ENCODE results near the gene CRLF1. TPM values are rescaled to one million over a fixed set of nuclear protein-coding genes. Genes with fewer than 3 reads are reported as not detected.

The CRLF1 gene
- polyA plus RNA-seq, 2 of the 4 experiments (the other 2 are of a cell fraction), result 0.37 to 2.5 TPM

DNA sequence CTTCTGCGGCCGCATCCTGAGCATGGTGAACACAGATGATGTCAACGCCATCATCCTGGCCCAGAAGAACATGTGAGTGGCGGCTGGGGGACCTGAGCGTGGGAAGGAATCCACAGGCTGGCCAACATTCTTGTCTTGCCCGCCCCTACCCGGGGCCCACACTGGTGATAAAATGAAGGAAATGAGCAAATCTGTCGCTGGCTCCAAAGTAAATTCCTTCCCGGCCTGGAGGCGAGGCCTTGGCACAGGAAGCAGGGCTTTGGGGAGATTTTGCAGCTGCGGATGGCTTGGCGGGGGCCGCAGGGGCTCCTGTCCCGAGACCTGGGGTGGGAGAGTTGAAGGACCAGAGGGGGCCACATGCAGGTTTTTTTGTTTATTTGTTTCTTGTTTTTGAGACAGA lies 44.5 kb downstream of the CRLF1 start:
- DNase-seq (ENCODE audit: low read depth in 1 of 2, low spot score in 1 of 2) (no peak), FAIRE-seq (no peak), ATAC-seq (no peak)
- H3K4me1 ChIP-seq, result peaks cover 11% of the 10 kb centered on the region; the same call in 2 of the 3 replicates
- TF ChIP-seq, protein P1, sequence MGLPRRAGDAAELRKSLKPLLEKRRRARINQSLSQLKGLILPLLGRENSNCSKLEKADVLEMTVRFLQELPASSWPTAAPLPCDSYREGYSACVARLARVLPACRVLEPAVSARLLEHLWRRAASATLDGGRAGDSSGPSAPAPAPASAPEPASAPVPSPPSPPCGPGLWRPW (IDR thresholded peaks at IDR 0.05), result no peak
- no peak for TF ChIP-seq RFX5 (IDR thresholded peaks at IDR 0.05)
- H3K27ac ChIP-seq, result no peak overlapping the region
- 90% methylated on average over 10 of the region's 14 CpGs for WGBS (ENCODE audit: missing lambda C conversion rate)
- no peak overlapping the region for H3K4me2 ChIP-seq
- ChIA-PET POLR2A (no interaction called here), CTCF (interaction anchor here (1.0 to 1.9 kb wide), 2 partner anchors 9 to 92 kb away, joined by 3 to 7 read pairs; partner anchors contain the start of gene UBA52)
- no peaks in the 10 kb centered on the region for H3K9me3 ChIP-seq
- no peak overlapping the region for H3K4me3 ChIP-seq

DNA sequence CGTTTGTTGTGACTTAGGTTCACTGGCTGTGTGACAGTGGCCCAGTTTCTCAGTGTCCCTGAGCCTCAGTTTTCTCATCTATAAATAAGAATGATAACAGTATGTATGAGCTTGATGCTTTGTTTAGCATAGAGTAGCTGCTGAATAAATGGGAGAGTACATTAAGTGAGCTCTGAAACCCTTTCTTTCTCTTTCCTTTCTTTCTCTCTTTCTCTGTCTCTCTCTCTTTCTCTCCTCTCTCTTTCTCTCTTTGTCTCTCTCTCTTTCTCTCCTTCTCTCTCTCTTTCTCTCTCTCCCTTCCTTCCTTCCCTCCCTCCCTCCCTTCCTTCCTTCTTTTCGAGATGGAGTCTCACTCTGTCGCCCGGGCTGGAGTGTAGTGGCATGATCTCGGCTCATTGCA lies 46.9 kb downstream of the CRLF1 start:
- no peak for TF ChIP-seq HOXA7 (CRISPR knock-in tag; IDR thresholded peaks at IDR 0.05)
- TF ChIP-seq, protein P1 (IDR thresholded peaks at IDR 0.05), result no peak
- no peak for TF ChIP-seq EP300 (IDR thresholded peaks at IDR 0.05)
- no peak for FAIRE-seq
- DNase-seq (ENCODE audit: low read depth in 1 of 2, low spot score in 1 of 2), result no peak
- peak overlapping the region; percentile 88; the same call in 1 of the 3 replicates for H3K4me2 ChIP-seq
- no peaks in the 10 kb centered on the region for H3K9me3 ChIP-seq
- POLR2A ChIA-PET, result no interaction called here
- CTCF ChIA-PET, result interaction anchor here (1.5 kb wide), 1 partner anchor 29 kb away, joined by 5 read pairs; the partner anchor contains the start of gene REX1BD
- 76% methylated on average over 5 of the region's 5 CpGs for WGBS (ENCODE audit: missing lambda C conversion rate)
- peaks cover 11% of the 10 kb centered on the region; the same call in 2 of the 3 replicates for H3K4me1 ChIP-seq
- H3K27ac ChIP-seq, result no peak overlapping the region
- ATAC-seq, result no peak
- H3K4me3 ChIP-seq, result no peak overlapping the region

DNA sequence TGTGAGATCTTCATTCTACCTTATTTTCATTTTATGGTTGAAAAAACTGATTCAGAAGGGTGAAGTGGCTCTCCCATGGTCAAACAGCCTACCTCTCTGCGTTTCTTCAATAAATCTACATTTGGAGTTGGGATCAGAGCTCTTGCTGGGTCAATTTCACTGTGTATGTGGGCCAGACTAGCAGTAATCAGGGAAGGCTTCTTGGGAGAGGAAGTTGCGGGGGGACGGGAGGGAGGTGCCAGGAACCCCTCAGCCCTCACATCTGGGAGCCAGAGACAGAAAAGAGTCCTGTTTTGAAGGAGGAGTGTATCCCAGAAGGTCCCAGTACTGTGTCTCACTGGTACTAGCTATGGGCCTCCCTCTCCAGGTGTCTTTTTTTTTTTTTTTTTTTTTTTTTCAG lies 48.0 kb downstream of the CRLF1 start:
- TF ChIP-seq ESRRA (IDR thresholded peaks at IDR 0.05; ENCODE audit: borderline replicate concordance, low read length), result no peak
- no peak for TF ChIP-seq EHF (CRISPR knock-in tag; IDR thresholded peaks at IDR 0.05)
- TF ChIP-seq TP53 (CRISPR knock-in tag; IDR thresholded peaks at IDR 0.05), result no peak
- no peak for TF ChIP-seq JUNB (IDR thresholded peaks at IDR 0.05)
- TF ChIP-seq NPAS2 (CRISPR knock-in tag; IDR thresholded peaks at IDR 0.05; ENCODE audit: borderline replicate concordance), result no peak
- no peak for TF ChIP-seq RNF2 (IDR thresholded peaks at IDR 0.05; ENCODE audit: borderline replicate concordance, low read depth)
- TF ChIP-seq, protein P2, sequence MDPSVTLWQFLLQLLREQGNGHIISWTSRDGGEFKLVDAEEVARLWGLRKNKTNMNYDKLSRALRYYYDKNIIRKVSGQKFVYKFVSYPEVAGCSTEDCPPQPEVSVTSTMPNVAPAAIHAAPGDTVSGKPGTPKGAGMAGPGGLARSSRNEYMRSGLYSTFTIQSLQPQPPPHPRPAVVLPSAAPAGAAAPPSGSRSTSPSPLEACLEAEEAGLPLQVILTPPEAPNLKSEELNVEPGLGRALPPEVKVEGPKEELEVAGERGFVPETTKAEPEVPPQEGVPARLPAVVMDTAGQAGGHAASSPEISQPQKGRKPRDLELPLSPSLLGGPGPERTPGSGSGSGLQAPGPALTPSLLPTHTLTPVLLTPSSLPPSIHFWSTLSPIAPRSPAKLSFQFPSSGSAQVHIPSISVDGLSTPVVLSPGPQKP (IDR thresholded peaks at IDR 0.05; ENCODE audit: low read depth, low read length), result no peak
- no peak for TF ChIP-seq NR3C1 (IDR thresholded peaks at IDR 0.05)
- no peak for TF ChIP-seq CHD4 (IDR thresholded peaks at IDR 0.05; ENCODE audit: borderline replicate concordance)
- Histone ChIP-seq H3K4me2 (peak overlapping the region; percentile 88), H3K4me3 (peak overlapping the region; percentile 81), H3K4me1 (peaks cover 11% of the 10 kb centered on the region; the same call in 2 of the 3 replicates), H3K9me3 (no peaks in the 10 kb centered on the region), H3K27ac (peak overlapping the region; percentile 84 to 96)
- DNase-seq (ENCODE audit: low read depth in 1 of 2, low spot score in 1 of 2) (no peak), FAIRE-seq (no peak), ATAC-seq (no peak)
- 41% methylated on average over 3 of the region's 3 CpGs for WGBS (ENCODE audit: missing lambda C conversion rate)
- POLR2A ChIA-PET, result interaction anchor here (1.4 kb wide), 2 partner anchors 13 to 38 kb away, joined by 4 to 13 read pairs; partner anchors contain the start of gene UBA52
- CTCF ChIA-PET, result interaction anchor here (0.8 to 1.5 kb wide), 3 partner anchors 30 to 108 kb away, joined by 3 to 5 read pairs (median 5); partner anchors contain the start of gene REX1BD

DNA sequence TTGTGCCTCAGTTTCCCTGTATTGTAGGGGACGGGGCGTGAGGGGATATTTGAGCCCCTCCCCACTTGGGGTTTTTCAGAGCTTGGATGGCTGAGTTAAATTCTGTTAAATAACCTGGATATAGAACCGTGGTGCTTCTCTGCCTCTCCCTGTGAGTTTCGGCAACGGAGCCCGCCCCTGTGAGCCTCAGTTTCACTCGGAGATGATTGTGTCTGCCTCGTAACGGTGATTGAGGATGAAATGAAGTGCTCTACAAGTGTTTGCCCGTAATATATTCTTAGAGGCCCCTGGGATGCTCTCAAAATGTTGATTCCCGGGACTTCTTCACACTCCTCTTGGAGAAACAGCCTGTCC lies 48.4 kb downstream of the CRLF1 start:
- no peak for DNase-seq (ENCODE audit: low read depth in 1 of 2, low spot score in 1 of 2)
- TF ChIP-seq, protein P3, sequence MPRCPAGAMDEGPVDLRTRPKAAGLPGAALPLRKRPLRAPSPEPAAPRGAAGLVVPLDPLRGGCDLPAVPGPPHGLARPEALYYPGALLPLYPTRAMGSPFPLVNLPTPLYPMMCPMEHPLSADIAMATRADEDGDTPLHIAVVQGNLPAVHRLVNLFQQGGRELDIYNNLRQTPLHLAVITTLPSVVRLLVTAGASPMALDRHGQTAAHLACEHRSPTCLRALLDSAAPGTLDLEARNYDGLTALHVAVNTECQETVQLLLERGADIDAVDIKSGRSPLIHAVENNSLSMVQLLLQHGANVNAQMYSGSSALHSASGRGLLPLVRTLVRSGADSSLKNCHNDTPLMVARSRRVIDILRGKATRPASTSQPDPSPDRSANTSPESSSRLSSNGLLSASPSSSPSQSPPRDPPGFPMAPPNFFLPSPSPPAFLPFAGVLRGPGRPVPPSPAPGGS (IDR thresholded peaks at IDR 0.05), result 0 out of 3 replicates have a peak, but pooled peaks have one; percentile 5
- TF ChIP-seq FOXS1 (CRISPR knock-in tag; IDR thresholded peaks at IDR 0.05) (no peak), POLR2A (IDR thresholded peaks at IDR 0.05; ENCODE audit: low read length) (no peak), PHF8 (IDR thresholded peaks at IDR 0.05; ENCODE audit: borderline replicate concordance, low read depth) (peak; percentile 8; the same call in 1 of the 2 replicates)

More for the DNA sequence above, 48.4 kb downstream of the CRLF1 start:
- ATAC-seq, result peak in 1 of 2 experiments; percentile 20; a peak in 2 of 6 replicates
- H3K9me3 ChIP-seq, result no peaks in the 10 kb centered on the region
- no peak for FAIRE-seq
- ChIA-PET POLR2A (interaction anchor here (0.9 to 1.4 kb wide), 4 partner anchors 13 to 80 kb away, joined by 3 to 13 read pairs (median 4); partner anchors contain the start of gene UBA52), CTCF (interaction anchor here (0.8 to 1.5 kb wide), 3 partner anchors 31 to 107 kb away, joined by 3 to 5 read pairs (median 5); partner anchors contain the start of gene REX1BD)
- peak overlapping the region; percentile 81 for H3K4me3 ChIP-seq
- under 1% methylated on average over 11 of the region's 11 CpGs for WGBS (ENCODE audit: missing lambda C conversion rate)
- peaks cover 11% of the 10 kb centered on the region; the same call in 2 of the 3 replicates for H3K4me1 ChIP-seq
- peak overlapping the region; percentile 84 to 96 for H3K27ac ChIP-seq
- peak overlapping the region; percentile 88 for H3K4me2 ChIP-seq
